Urinary bladder (tissue), 4 donors: ENCODE measurements around the gene MYOD1. TPM values are rescaled to one million over a fixed set of nuclear protein-coding genes. Genes with fewer than 3 reads are reported as not detected.
A peak's percentile ranks its signal among the peaks of the same experiment; 100 is the strongest.

Source experiments
- DNase-seq: peaks from one replicate; pipeline ENCODE4 v3.0.0-alpha.2; 2015; ENCODE audit errors: extremely low spot score
- H3K27ac ChIP-seq: one replicate; pipeline ENCODE4 v1.5.1; 2013; ENCODE audit warnings: low read depth, mild to moderate bottlenecking, moderate library complexity
- H3K36me3 ChIP-seq: one replicate; pipeline ENCODE4 v1.6.1; 2013; ENCODE audit warnings: mild to moderate bottlenecking, moderate library complexity; ENCODE audit not compliant: insufficient read depth
- H3K4me1 ChIP-seq: one replicate; pipeline ENCODE4 v1.6.1; 2013; ENCODE audit warnings: mild to moderate bottlenecking, moderate library complexity; ENCODE audit not compliant: insufficient read depth
- H3K4me3 ChIP-seq: one replicate; pipeline ENCODE4 v1.5.1; 2013; ENCODE audit warnings: low read depth, low read length
- WGBS: extraction: QIAGEN DNeasy Blood & Tissue Kit; methylation state at CpG from one replicate; pipeline ENCODE4 v1.1.7; 2013; 5-methylcytosine and 5-hydroxymethylcytosine counted together
- polyA plus RNA-seq: library from polyadenylated mRNA; stranded (reverse); fragments of 200-250 nt; gene quantifications from one replicate; pipeline ENCODE4 v1.2.3, GENCODE V29; 2013
- total RNA-seq: library from RNA; depleted of rRNA; stranded (reverse); fragments of >200 nt; gene quantifications from one replicate; pipeline ENCODE4 v1.2.3, GENCODE V29; 2014
- donor health status: healthy with polysubstance abuse.
- donor health status: healthy.

MYOD1 gene
- total and polyA plus RNA-seq, 2 donors, result 1.1 TPM; not detected in 1

GRCh38 chr11:17718015-17718414 is 1.4 kb upstream of the MYOD1 start:
- 58% methylated on average over 7 of the region's 7 CpGs for WGBS
- H3K4me1 ChIP-seq, result no peaks in the 10 kb centered on the region
- no peaks in the 10 kb centered on the region for H3K36me3 ChIP-seq
- no peak overlapping the region for H3K27ac ChIP-seq
- H3K4me3 ChIP-seq, result no peak overlapping the region
- DNase-seq, result no peak

DNA sequence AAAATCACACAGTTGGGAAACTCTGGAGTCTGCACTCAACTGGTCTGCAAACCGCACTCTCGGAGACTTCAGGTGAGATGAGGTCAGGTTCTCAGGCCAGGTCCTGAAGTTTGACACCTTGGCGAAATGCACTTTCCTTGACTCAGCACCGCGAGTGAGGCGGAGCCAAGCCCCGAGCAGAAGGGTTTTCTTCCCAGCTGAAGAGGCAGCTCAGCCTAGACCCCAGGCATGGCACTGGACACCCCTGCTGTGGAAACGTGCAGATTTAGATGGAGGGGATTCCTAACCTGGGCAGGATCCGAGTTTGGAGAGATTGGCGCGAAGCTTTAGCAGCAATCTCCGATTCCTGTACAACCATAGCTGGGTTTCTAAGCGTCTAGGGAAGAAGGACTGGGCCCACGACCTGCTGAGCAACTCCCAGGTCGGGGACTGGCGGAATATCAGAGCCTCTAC is 835 bp upstream of the MYOD1 start:
- Histone ChIP-seq H3K4me1 (no peaks in the 10 kb centered on the region), H3K36me3 (no peaks in the 10 kb centered on the region), H3K4me3 (no peak overlapping the region), H3K27ac (no peak overlapping the region)
- DNase-seq, result no peak
- WGBS, result 13% methylated on average over 16 of the region's 16 CpGs

DNA sequence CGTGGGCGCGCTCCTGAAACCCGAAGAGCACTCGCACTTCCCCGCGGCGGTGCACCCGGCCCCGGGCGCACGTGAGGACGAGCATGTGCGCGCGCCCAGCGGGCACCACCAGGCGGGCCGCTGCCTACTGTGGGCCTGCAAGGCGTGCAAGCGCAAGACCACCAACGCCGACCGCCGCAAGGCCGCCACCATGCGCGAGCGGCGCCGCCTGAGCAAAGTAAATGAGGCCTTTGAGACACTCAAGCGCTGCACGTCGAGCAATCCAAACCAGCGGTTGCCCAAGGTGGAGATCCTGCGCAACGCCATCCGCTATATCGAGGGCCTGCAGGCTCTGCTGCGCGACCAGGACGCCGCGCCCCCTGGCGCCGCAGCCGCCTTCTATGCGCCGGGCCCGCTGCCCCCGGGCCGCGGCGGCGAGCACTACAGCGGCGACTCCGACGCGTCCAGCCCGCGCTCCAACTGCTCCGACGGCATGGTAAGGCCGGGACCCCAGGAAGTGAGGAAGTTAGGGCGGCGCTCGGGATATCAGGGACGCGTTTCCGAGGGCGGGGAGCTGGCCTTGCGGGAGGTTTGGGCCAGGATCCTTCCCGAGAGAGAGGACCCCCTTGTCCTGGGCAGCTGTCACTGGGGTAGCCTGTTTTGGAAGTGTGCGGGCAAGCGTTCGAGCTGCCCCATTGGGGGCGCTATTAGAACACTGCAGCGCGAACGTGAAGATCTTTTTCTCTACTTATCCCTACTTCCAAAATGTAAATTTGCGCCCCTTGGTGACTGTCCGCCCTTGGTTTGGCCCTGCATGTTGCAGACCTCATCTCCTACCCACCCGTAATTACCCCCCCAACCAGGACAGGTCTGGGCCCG is 796 bp downstream of the MYOD1 start:
- no peak for DNase-seq
- no peaks in the 10 kb centered on the region for H3K36me3 ChIP-seq
- 2% methylated on average over 85 of the region's 85 CpGs for WGBS
- H3K4me1 ChIP-seq, result no peaks in the 10 kb centered on the region
- no peak overlapping the region for H3K4me3 ChIP-seq
- H3K27ac ChIP-seq, result no peak overlapping the region

DNA sequence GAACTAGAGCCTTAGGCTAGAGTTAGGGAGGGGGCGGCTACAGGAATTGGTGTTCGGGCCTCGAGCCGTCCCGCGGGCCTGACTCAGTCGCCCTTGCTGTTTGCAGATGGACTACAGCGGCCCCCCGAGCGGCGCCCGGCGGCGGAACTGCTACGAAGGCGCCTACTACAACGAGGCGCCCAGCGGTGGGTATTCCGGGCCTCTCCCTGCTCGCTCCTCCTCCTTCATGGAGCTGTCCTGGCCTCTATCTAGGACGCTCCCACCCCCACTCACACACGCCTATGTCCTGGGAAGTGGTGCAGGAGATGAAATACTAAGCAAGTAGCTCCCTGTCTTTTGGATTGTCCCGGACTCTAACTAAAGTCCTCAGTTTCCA is 1.4 kb downstream of the MYOD1 start:
- H3K4me3 ChIP-seq, result no peak overlapping the region
- WGBS, result 2% methylated on average over 24 of the region's 24 CpGs
- H3K36me3 ChIP-seq, result no peaks in the 10 kb centered on the region
- no peaks in the 10 kb centered on the region for H3K4me1 ChIP-seq
- H3K27ac ChIP-seq, result no peak overlapping the region
- no peak for DNase-seq

- Histone ChIP-seq H3K27ac (no peak overlapping the region), H3K36me3 (no peaks in the 10 kb centered on the region), H3K4me3 (no peak overlapping the region), H3K4me1 (no peaks in the 10 kb centered on the region)
- DNase-seq, result no peak
- WGBS, result 7% methylated on average over 56 of the region's 56 CpGs
Measured at GRCh38 chr11:17721242-17721999, 2.0 kb downstream of the MYOD1 start.

DNA sequence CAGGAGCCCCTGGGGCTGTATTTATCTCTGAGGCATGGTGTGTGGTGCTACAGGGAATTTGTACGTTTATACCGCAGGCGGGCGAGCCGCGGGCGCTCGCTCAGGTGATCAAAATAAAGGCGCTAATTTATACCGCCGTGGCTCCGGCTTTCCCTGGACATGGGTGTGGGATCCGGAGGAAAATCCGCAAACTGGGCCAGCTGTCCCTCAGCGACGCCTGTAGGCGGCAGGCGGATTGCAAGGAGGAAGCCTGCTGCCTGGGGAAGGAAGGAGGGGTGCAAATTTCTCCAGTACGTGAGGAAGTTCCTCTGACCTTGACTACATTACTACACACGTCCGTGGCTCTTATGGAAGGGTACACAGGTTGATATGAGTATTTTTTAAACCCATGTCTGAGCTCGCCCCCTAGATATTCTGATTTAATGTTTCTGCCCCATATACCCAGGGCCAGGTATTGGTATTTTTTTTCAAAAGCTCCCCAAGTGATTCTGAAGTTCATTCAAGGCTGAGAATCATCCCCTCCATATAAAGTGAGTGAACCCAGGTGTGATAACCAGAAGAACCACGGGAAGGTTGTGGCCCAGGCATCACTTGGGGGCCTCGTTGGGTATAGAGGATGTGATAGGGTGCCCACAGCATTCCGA is 2.8 kb downstream of the MYOD1 start:
- H3K4me1 ChIP-seq, result no peaks in the 10 kb centered on the region
- H3K27ac ChIP-seq, result no peak overlapping the region
- no peaks in the 10 kb centered on the region for H3K36me3 ChIP-seq
- DNase-seq, result no peak
- H3K4me3 ChIP-seq, result no peak overlapping the region
- WGBS, result 13% methylated on average over 25 of the region's 25 CpGs

DNA sequence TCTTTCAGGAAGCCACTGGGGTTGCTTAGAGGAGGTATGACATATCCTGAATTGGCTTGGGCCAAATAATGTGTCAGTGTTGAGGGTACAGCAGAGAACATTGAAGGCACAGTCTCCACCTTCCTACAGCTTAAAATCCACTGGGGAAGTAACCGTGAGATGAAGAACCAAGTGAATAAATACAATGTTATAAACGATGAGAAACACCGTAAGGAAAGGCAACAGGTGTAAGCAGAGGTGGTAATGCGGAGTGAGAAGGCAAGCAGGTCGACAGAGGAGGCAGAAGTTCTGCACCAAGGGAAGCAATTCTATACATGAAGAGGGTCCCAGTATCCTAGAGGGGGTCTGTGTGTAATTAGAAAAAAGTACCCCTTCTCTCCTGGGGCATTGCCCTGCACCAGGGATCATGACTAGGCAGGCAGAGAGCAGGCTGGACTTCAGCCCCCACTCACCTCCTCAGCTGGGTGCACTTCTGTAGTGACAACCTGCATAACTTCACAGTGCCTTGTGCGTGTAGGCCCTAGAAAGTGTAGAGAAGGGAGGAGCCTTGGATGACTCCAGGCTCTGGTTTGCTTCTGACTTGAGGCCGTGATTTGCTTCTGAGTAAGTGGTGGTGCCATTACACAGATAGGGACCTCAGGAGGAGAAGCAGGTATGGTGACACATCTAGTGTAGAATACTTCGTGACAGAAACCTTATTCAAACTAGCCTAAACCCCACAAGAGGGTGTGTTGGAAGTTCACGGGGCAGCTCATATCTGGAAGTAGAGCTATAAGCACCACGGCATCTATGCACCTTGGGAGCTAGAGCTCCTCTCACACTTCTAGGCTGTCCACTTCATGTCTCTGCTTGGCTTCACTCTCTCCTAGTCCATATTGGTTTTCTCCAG is 4.9 kb downstream of the MYOD1 start:
- H3K4me3 ChIP-seq, result no peak overlapping the region
- H3K36me3 ChIP-seq, result no peaks in the 10 kb centered on the region
- H3K4me1 ChIP-seq, result no peaks in the 10 kb centered on the region
- DNase-seq, result no peak
- H3K27ac ChIP-seq, result no peak overlapping the region
- WGBS, result 74% methylated on average over 10 of the region's 10 CpGs

DNA sequence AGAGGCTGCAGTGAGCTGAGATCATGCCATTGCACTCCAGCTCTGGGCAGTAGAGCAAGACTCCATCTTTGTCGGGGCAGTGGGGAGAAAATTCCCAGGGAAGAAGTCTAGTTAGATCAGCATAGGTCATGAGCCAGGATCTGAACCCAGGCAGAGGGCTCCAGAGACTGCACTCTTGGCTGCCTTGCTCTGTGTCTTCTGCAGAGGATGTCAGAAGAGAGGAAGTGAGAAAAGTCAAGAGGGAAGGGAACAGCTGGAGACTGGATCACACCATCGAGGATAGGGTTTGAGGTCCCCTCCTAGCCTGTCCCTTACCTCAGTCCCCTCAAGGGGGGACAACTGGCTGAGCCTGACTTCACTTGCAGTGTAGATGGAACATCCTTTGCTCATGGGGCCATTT is 5.8 kb downstream of the MYOD1 start:
- H3K36me3 ChIP-seq, result no peaks in the 10 kb centered on the region
- H3K27ac ChIP-seq, result no peak overlapping the region
- DNase-seq, result no peak
- no peak overlapping the region for H3K4me3 ChIP-seq
- 75% methylated on average over 2 of the region's 2 CpGs for WGBS
- H3K4me1 ChIP-seq, result no peaks in the 10 kb centered on the region

- H3K36me3 ChIP-seq, result no peaks in the 10 kb centered on the region
- no peaks in the 10 kb centered on the region for H3K4me1 ChIP-seq
- no peak overlapping the region for H3K27ac ChIP-seq
- DNase-seq, result no peak
- 56% methylated on average over 2 of the region's 2 CpGs for WGBS
- H3K4me3 ChIP-seq, result no peak overlapping the region
Measured at GRCh38 chr11:17730137-17730536, 10.8 kb downstream of the MYOD1 start.

- WGBS, result 14% methylated on average over 9 of the region's 9 CpGs
- H3K4me3 ChIP-seq, result no peak overlapping the region
- no peaks in the 10 kb centered on the region for H3K4me1 ChIP-seq
- H3K36me3 ChIP-seq, result no peaks in the 10 kb centered on the region
- DNase-seq, result peak; percentile 51
- H3K27ac ChIP-seq, result no peak overlapping the region
Measured at GRCh38 chr11:17730608-17731462, 11.5 kb downstream of the MYOD1 start.

- 87% methylated on average over 4 of the region's 4 CpGs for WGBS
- Histone ChIP-seq H3K36me3 (no peaks in the 10 kb centered on the region), H3K27ac (no peak overlapping the region), H3K4me3 (no peak overlapping the region), H3K4me1 (no peaks in the 10 kb centered on the region)
- no peak for DNase-seq
Measured at GRCh38 chr11:17733261-17733660, 13.9 kb downstream of the MYOD1 start.

- Histone ChIP-seq H3K27ac (peak within 1 kb of the TSS; percentile 15), H3K36me3 (no peaks in the 10 kb centered on the region), H3K4me3 (peak within 1 kb of the TSS; percentile 35), H3K4me1 (no peaks in the 10 kb centered on the region)
- WGBS, result 1% methylated on average over 66 of the region's 66 CpGs
- no peak for DNase-seq
Measured at GRCh38 chr11:17734418-17734911, 15.1 kb downstream of the MYOD1 start, which contains the start of gene KCNC1. Gene KCNC1, plus strand, starts transcription at chr11:17734781. Its CDS starts 1,222 bp downstream, at chr11:17736003.
